Gastrocnemius medialis (tissue), 4 donors: Measurements from ENCODE around the gene LPAR2. TPM values are rescaled to one million over a fixed set of nuclear protein-coding genes. Genes with fewer than 3 reads are reported as not detected.
A peak's percentile ranks its signal among the peaks of the same experiment; 100 is the strongest.

Experiments
- ATAC-seq, 2 donors: fragments of 150-250 bp; one replicate each; pipeline ENCODE4 v1.9.1; 2016
- DNase-seq, 2 donors: peaks; one replicate each; pipeline ENCODE4 v3.0.0-alpha.2; 2019
- H3K27ac ChIP-seq, 4 donors: fragments of 200-600 bp; sonication (generic); 1 replicate in 1 of 4; 2 replicates in 3 of 4; pipeline ENCODE4 v1.5.1; 2016 to 2018; ENCODE audit warnings: mild to moderate bottlenecking in 2 of 4, moderate library complexity in 1 of 4
- H3K27me3 ChIP-seq, 3 donors: fragments of 200-600 bp; sonication (generic) in 2 of 3; 1 replicate in 1 of 3; 2 replicates in 2 of 3; pipeline versions ENCODE4 v1.5.1 to v1.6.0; 2016 to 2019; ENCODE audit warnings: mild to moderate bottlenecking in 1 of 3, moderate library complexity in 1 of 3
- H3K36me3 ChIP-seq, 2 donors: fragments of 200-600 bp; sonication (generic) in 1 of 2; one replicate each; pipeline ENCODE4 v1.5.1; 2017 to 2018
- H3K4me1 ChIP-seq, 2 donors: fragments of 200-600 bp; sonication (generic) in 1 of 2; one replicate each; pipeline ENCODE4 v1.5.1; 2016 to 2017; ENCODE audit warnings: mild to moderate bottlenecking in 2 of 2
- H3K4me3 ChIP-seq, 4 donors: fragments of 200-600 bp; sonication (generic) in 3 of 4; 1 replicate in 1 of 4; 2 replicates in 3 of 4; pipeline ENCODE4 v1.5.1; 2016 to 2019; ENCODE audit warnings: mild to moderate bottlenecking in 2 of 4
- H3K9me3 ChIP-seq, 3 donors: fragments of 200-600 bp; sonication (generic) in 2 of 3; 1 replicate in 1 of 3; 2 replicates in 2 of 3; pipeline ENCODE4 v1.5.1; 2016 to 2019
- CTCF ChIP-seq, 5 experiments: fragments of 450-650 bp in 3 of 5; fragments of 200-600 bp in 2 of 5; sonication (generic) in 2 of 5; IDR thresholded peaks in 4 of 5; conservative IDR thresholded peaks in 1 of 5; 1 replicate in 4 of 5; 2 replicates in 1 of 5; pipeline ENCODE4 v1.5.1; 2016 to 2019; ENCODE audit warnings: antibody characterized with exemption in 5 of 5, mild to moderate bottlenecking in 3 of 5, moderate library complexity in 3 of 5
- POLR2A ChIP-seq, 2 donors: fragments of 450-650 bp; IDR thresholded peaks; one replicate each; pipeline ENCODE4 v1.6.1; 2017; ENCODE audit warnings: antibody characterized with exemption in 2 of 2, mild to moderate bottlenecking in 2 of 2, moderate library complexity in 2 of 2
- in situ Hi-C, 4 donors: fragments of 200-750 bp; cut with MboI; loops; one replicate each; pipeline versions ENCODE4 v1.15.0 to v1.8.0; 2017; ENCODE audit warnings: low sequenced_read_pairs in 4 of 4
- intact Hi-C: fragments of 100-400 bp; cut with DNase I; formaldehyde crosslinking; loops from one replicate; pipeline ENCODE4 v1.15.1; 2023; ENCODE audit warnings: low total_unique reads
- total RNA-seq, 4 donors: library from RNA; depleted of rRNA; stranded (reverse); fragments of >200 nt; gene quantifications; one replicate each; pipeline versions ENCODE4 v1.1.0 to v1.2.3, GENCODE V29; 2016

Gene LPAR2
- total RNA-seq, 4 donors from 2014 or later, result 0.15 to 1.3 (median 0.27) TPM; not detected in 1

- intact Hi-C loops, result no loop called here
- H3K36me3 ChIP-seq, result peaks cover 0 to 28% of the 10 kb centered on the region in 2 donors
- H3K27ac ChIP-seq, result peak overlapping the region in 1 of 4 donors; percentile 33
These were observed 14.6 kb upstream of the LPAR2 start for GRCh38 chr19:19642506-19643157.

GRCh38 chr19:19637523-19638251, 9.7 kb upstream of the LPAR2 start:
- in situ Hi-C loops (no loop called here), intact Hi-C loops (no loop called here)
- TF ChIP-seq POLR2A (IDR thresholded peaks at IDR 0.05), result no peak
- H3K9me3 ChIP-seq, result no peaks in the 10 kb centered on the region
- no peaks in the 10 kb centered on the region for H3K4me1 ChIP-seq
- no peaks in the 10 kb centered on the region for H3K27me3 ChIP-seq
- no peaks in the 10 kb centered on the region for H3K36me3 ChIP-seq
- no peak overlapping the region for H3K27ac ChIP-seq
- ATAC-seq (no peak), DNase-seq (no peak)
- H3K4me3 ChIP-seq, result no peak overlapping the region

More at GRCh38 chr19:19642506-19643157, 14.6 kb upstream of the LPAR2 start:
- H3K4me1 ChIP-seq, result peaks cover 3 to 10% of the 10 kb centered on the region in 2 donors
- peak overlapping the region; percentile 55 to 78 (median 68) for H3K4me3 ChIP-seq
- H3K27me3 ChIP-seq, result peaks cover 0 to 4% (median 3%) of the 10 kb centered on the region in 3 donors
- DNase-seq (no peak), ATAC-seq (no peak)
- TF ChIP-seq POLR2A (IDR thresholded peaks at IDR 0.05) (no peak), CTCF (IDR thresholded peaks at IDR 0.05 in 4 of 5, conservative IDR thresholded peaks at IDR 0.05 in 1 of 5) (no peak)
- in situ Hi-C loops, result loop anchor here in 3 of 4 donors (5.0 to 10.0 kb wide), 3 partner anchors 108 to 118 kb away; partner anchors contain the start of genes CILP2 (in 1 of the 3) and YJEFN3 (in 1 of the 3)
- no peaks in the 10 kb centered on the region for H3K9me3 ChIP-seq

- DNase-seq, result no peak
- no peaks in the 10 kb centered on the region for H3K4me1 ChIP-seq
- ATAC-seq, result no peak
- H3K27ac ChIP-seq, result no peak overlapping the region
- in situ Hi-C loops, result no loop called here
- H3K4me3 ChIP-seq, result no peak overlapping the region
- H3K36me3 ChIP-seq, result no peaks in the 10 kb centered on the region
- no peaks in the 10 kb centered on the region for H3K27me3 ChIP-seq
- H3K9me3 ChIP-seq, result no peaks in the 10 kb centered on the region
- intact Hi-C loops, result no loop called here
- TF ChIP-seq POLR2A (IDR thresholded peaks at IDR 0.05) (no peak), CTCF (IDR thresholded peaks at IDR 0.05 in 4 of 5, conservative IDR thresholded peaks at IDR 0.05 in 1 of 5) (no peak)
These were observed 9.1 kb upstream of the LPAR2 start for GRCh38 chr19:19637186-19637522.

- DNase-seq (no peak), ATAC-seq (no peak)
- Histone ChIP-seq H3K27me3 (no peaks in the 10 kb centered on the region), H3K36me3 (no peaks in the 10 kb centered on the region), H3K9me3 (no peaks in the 10 kb centered on the region), H3K27ac (no peak overlapping the region), H3K4me3 (no peak overlapping the region), H3K4me1 (no peaks in the 10 kb centered on the region)
- intact Hi-C loops (no loop called here), in situ Hi-C loops (no loop called here)
- TF ChIP-seq CTCF (IDR thresholded peaks at IDR 0.05 in 4 of 5, conservative IDR thresholded peaks at IDR 0.05 in 1 of 5), result no peak
- TF ChIP-seq POLR2A (IDR thresholded peaks at IDR 0.05), result no peak
These were observed 8.7 kb upstream of the LPAR2 start for GRCh38 chr19:19636573-19637185.

- intact Hi-C loops, result no loop called here
These were observed 7.3 kb upstream of the LPAR2 start for GRCh38 chr19:19635313-19635702.

More at GRCh38 chr19:19635313-19635702, 7.3 kb upstream of the LPAR2 start:
- H3K27me3 ChIP-seq, result no peaks in the 10 kb centered on the region
- H3K4me3 ChIP-seq, result no peak overlapping the region
- no peak overlapping the region for H3K27ac ChIP-seq
- TF ChIP-seq CTCF (IDR thresholded peaks at IDR 0.05 in 4 of 5, conservative IDR thresholded peaks at IDR 0.05 in 1 of 5) (no peak), POLR2A (IDR thresholded peaks at IDR 0.05) (no peak)
- no peaks in the 10 kb centered on the region for H3K9me3 ChIP-seq
- DNase-seq, result no peak
- ATAC-seq, result no peak
- H3K36me3 ChIP-seq, result no peaks in the 10 kb centered on the region
- in situ Hi-C loops, result no loop called here
- H3K4me1 ChIP-seq, result no peaks in the 10 kb centered on the region
